HepG2 (cell line): ENCODE data around the gene USP35. TPM values are rescaled to one million over a fixed set of nuclear protein-coding genes. Genes with fewer than 3 reads are reported as not detected.
A peak's percentile ranks its signal among the peaks of the same experiment; 100 is the strongest.

Experiments used
- AHR ChIP-seq: IDR thresholded peaks from 2 replicates; pipeline ENCODE4 v1.6.1; 2018; ENCODE audit warnings: missing genetic modification reagents, missing compliant biosample characterization
- BRD4 ChIP-seq: sonication (generic); formaldehyde crosslinking; IDR thresholded peaks from 2 replicates; pipeline ENCODE4 v1.4.0; 2020; ENCODE audit warnings: missing genetic modification reagents
- CSRNP1 ChIP-seq: sonication (generic); formaldehyde crosslinking; IDR thresholded peaks from 2 replicates; pipeline ENCODE4 v1.8.1; 2023; ENCODE audit warnings: mild to moderate bottlenecking, missing genetic modification reagents
- HES4 ChIP-seq: sonication (generic); formaldehyde crosslinking; IDR thresholded peaks from 2 replicates; pipeline ENCODE4 v1.9.0; 2021; ENCODE audit warnings: mild to moderate bottlenecking, missing genetic modification reagents, borderline replicate concordance
- HNRNPK ChIP-seq: fragments of 200-400 bp; formaldehyde crosslinking; IDR thresholded peaks from 2 replicates; pipeline ENCODE4 v1.6.1; 2018; ENCODE audit warnings: low read length, low read depth, moderate library complexity, mild to moderate bottlenecking; ENCODE audit not compliant: poor library complexity, severe bottlenecking
- IRF1 ChIP-seq: sonication (generic); formaldehyde crosslinking; IDR thresholded peaks from 2 replicates; pipeline ENCODE4 v1.4.0; 2020; ENCODE audit warnings: low read depth, mild to moderate bottlenecking, missing genetic modification reagents
- JUNB ChIP-seq: sonication (generic); formaldehyde crosslinking; IDR thresholded peaks from 2 replicates; pipeline ENCODE4 v1.8.0; 2022; ENCODE audit warnings: missing genetic modification reagents, mild to moderate bottlenecking, borderline replicate concordance
- KAT8 ChIP-seq: IDR thresholded peaks from 2 replicates; pipeline ENCODE4 v1.6.1; 2016; ENCODE audit warnings: missing genetic modification reagents, missing compliant biosample characterization
- MEF2D ChIP-seq: sonication (generic); formaldehyde crosslinking; IDR thresholded peaks from 2 replicates; pipeline ENCODE4 v1.5.1; 2020; ENCODE audit warnings: mild to moderate bottlenecking, missing genetic modification reagents
- MYC ChIP-seq: sonication (generic); formaldehyde crosslinking; IDR thresholded peaks from 2 replicates; pipeline ENCODE4 v1.9.0; 2021; ENCODE audit warnings: missing genetic modification reagents, borderline replicate concordance
- RCOR2 ChIP-seq: IDR thresholded peaks from 2 replicates; pipeline ENCODE4 v1.6.1; 2016; ENCODE audit warnings: missing biosample characterization, missing genetic modification reagents
- STAT6 ChIP-seq: sonication (generic); formaldehyde crosslinking; IDR thresholded peaks from 2 replicates; pipeline ENCODE4 v1.4.0; 2020; ENCODE audit warnings: missing genetic modification reagents, mild to moderate bottlenecking, borderline replicate concordance
- THRA ChIP-seq: sonication (generic); formaldehyde crosslinking; IDR thresholded peaks from 2 replicates; pipeline ENCODE4 v1.4.0; 2020; ENCODE audit warnings: missing genetic modification reagents, borderline replicate concordance
- ZNF414 ChIP-seq: sonication (generic); formaldehyde crosslinking; IDR thresholded peaks from 2 replicates; pipeline ENCODE4 v1.5.0; 2020; ENCODE audit warnings: missing genetic modification reagents
- ZNF710 ChIP-seq: sonication (generic); formaldehyde crosslinking; IDR thresholded peaks from 2 replicates; pipeline ENCODE4 v1.5.0; 2020; ENCODE audit warnings: mild to moderate bottlenecking, missing genetic modification reagents, borderline replicate concordance
- ZNF761 ChIP-seq: sonication (generic); formaldehyde crosslinking; conservative IDR thresholded peaks from 2 replicates; pipeline ENCODE4 v1.4.0; 2020; ENCODE audit warnings: mild to moderate bottlenecking, missing genetic modification reagents
- polyA plus RNA-seq, 8 experiments: library from polyadenylated mRNA; depleted of rRNA in 3 of 8; stranded (reverse) in 7 of 8; unstranded in 1 of 8; fragments of >200 nt; fragmentation: Illumina TruSeq in 4 of 8; extraction: Trizol in 4 of 8; gene quantifications; 2 replicates each; pipeline versions ENCODE4 v1.2.1 to v1.2.3, GENCODE V29; 2011 to 2016; ENCODE audit warnings: low read depth in 4 of 8, missing spikeins in 1 of 8, mixed read lengths in 1 of 8; ENCODE audit not compliant: insufficient read depth in 1 of 8
- total RNA-seq, 5 experiments: library from RNA; depleted of rRNA; stranded (reverse); fragments of >200 nt; fragmentation: Illumina TruSeq; extraction: Trizol; gene quantifications; 2 replicates each; pipeline ENCODE4 v1.2.3, GENCODE V29; 2016; ENCODE audit warnings: low read depth in 1 of 5

Gene USP35
- total and polyA plus RNA-seq, 2 of the 13 experiments (the other 11 are each of a cell fraction or from before 2014, with no cell fraction given), result 4.6 to 7.7 TPM

- TF ChIP-seq CSRNP1 (CRISPR knock-in tag) (peak; percentile 96), ZNF710 (no peak), ZNF761 (0 out of 2 replicates have a peak, but pooled peaks have one; percentile 22), AHR (CRISPR knock-in tag) (0 out of 2 replicates have a peak, but pooled peaks have one; percentile 44), RCOR2 (CRISPR knock-in tag) (no peak), MEF2D (CRISPR knock-in tag) (peak; percentile 64; the same call in 1 of the 2 replicates), STAT6 (CRISPR knock-in tag) (peak; percentile 70; the same call in 1 of the 2 replicates), IRF1 (CRISPR knock-in tag) (peak; percentile 44; the same call in 1 of the 2 replicates), HNRNPK (no peak), JUNB (CRISPR knock-in tag) (0 out of 2 replicates have a peak, but pooled peaks have one; percentile 60), THRA (CRISPR knock-in tag) (peak; percentile 54; the same call in 1 of the 2 replicates), ZNF414 (CRISPR knock-in tag) (peak; percentile 90; the same call in 1 of the 2 replicates), BRD4 (CRISPR knock-in tag) (peak; percentile 87), HES4 (CRISPR knock-in tag) (peak; percentile 70), KAT8 (CRISPR knock-in tag) (peak; percentile 95), MYC (CRISPR knock-in tag) (peak; percentile 98)
Observed at GRCh38 chr11:78139422-78140391, 49.0 kb upstream of the USP35 start, which contains the start of gene ALG8 (continued).
